ENCODE results near the gene MSANTD2.

MSANTD2 gene

DNA sequence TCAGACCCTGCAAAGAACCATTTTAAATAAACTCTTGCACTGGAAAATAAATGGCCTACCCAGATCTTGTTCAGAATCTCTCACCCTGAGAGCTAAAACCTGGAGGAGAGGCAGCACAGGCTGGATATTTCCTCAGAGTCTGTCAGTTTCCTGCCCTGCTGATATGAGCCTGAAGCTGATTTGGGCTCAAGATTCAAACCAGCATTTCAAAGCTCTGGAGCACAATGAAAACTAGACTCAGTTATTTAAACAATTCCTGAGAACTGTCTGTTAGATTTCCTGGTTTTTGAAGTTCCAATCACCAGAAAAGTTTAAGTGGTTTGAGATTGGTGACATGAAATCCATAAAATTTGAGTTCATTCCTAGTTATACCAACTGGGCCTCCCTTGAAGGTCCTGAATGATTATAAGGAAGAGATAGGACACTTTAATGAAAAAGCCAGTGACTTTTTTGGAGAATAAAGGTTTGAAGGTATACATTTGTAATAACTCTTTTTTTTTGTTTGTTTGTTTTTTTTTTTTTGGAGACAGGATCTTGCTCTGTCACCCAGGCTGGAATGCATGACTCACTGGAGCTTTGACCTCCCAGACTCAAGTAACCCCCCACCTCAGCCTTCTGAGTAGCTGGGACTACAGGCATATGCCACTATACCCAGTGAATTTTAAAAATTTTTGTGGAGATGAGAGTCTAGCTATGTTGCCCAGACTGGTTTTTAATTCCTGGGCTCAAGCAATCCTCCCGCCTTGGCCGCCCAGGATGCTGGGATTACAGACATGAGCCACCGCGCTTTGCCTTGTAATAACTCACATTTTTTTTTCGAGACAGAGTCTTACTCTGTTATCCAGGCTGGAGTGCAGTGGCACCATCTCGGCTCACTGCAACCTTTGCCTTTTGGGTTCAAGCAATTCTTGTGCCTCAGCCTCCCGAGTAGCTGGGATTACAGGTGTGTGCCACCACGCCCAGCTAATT is 30.1 kb downstream of the MSANTD2 start:
- TF ChIP-seq, protein P1, sequence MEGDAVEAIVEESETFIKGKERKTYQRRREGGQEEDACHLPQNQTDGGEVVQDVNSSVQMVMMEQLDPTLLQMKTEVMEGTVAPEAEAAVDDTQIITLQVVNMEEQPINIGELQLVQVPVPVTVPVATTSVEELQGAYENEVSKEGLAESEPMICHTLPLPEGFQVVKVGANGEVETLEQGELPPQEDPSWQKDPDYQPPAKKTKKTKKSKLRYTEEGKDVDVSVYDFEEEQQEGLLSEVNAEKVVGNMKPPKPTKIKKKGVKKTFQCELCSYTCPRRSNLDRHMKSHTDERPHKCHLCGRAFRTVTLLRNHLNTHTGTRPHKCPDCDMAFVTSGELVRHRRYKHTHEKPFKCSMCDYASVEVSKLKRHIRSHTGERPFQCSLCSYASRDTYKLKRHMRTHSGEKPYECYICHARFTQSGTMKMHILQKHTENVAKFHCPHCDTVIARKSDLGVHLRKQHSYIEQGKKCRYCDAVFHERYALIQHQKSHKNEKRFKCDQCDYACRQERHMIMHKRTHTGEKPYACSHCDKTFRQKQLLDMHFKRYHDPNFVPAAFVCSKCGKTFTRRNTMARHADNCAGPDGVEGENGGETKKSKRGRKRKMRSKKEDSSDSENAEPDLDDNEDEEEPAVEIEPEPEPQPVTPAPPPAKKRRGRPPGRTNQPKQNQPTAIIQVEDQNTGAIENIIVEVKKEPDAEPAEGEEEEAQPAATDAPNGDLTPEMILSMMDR (conservative IDR thresholded peaks at IDR 0.05): no peak
- no peak overlapping the region for H3K27ac ChIP-seq

DNA sequence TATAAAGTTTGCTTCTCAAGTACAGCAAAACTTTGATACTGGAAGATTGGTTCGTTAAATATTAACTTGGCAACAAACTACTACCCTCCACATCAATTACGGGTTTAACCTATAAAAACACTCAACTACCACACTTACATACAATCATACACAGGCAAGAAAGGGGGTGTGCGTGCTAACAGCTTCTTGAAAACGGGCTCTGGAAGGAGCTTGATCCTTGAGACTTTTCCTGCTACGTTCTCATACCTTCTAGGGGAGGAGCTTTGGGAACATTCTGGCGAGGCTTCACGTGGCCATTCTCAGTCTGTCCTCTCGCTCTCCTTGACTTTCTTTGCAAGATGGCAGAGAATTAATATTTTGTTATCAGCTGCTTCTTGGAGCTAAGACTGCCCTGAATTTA is 31.3 kb downstream of the MSANTD2 start:
- TF ChIP-seq, protein P1 (conservative IDR thresholded peaks at IDR 0.05): no peak
- no peak overlapping the region for H3K27ac ChIP-seq

DNA sequence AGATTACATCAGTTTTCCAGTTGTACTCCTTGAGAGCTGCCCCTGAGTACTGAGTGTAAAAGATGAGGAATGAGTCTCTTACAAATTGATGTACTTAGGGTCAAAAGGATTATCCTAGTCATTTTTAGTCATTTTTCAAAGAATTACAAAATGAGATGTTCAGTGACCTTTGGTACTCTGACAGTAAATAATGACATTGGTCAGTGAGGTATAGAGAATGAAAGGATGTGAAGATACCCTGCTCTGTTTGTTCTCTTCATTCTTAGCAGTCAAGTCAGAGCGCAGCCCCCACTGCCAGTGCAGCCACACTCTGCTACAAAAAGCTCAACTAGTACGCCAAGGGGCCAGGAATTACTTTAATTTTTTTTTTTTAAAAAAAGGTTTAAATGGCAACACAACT is 34.0 kb downstream of the MSANTD2 start:
- TF ChIP-seq, protein P1 (conservative IDR thresholded peaks at IDR 0.05): no peak
- no peak overlapping the region for H3K27ac ChIP-seq

DNA sequence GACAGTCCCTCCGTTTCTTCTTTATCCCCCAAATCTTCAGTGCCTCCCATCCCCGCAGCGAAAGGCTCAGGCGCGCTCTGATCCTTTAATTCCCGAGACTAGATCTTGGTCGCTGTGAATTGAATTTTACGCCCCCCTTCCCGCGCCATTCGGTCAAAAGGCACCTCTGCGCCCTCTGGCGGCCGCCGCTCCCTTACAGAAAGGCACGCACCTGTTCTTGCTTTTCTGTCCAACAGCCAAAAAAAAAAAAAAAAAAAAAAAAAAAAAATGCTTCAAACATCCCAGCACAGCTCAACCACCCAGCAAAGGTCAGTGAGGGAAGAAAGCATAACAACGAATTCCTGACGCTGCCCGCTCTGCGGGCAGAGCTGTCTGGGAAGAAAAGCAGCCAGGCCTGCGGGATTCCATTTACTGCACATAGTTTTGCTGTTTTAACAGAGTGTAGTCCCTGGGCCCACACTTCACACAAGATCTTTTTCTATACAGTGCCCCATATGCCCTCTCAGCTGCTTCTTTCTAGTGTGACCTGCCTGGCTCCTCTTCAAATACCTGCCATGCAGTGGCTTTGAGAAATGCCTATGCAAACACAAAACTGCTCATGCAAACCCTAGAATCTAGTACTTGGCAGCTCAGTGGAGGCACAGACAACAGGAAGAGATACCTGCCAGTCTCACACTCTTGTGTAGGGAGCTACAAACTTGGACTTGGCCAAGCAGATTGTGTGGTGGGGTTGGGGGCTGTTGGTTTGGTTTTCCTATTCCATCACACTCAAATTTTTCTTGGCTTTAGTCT is 36.9 kb downstream of the MSANTD2 start:
- TF ChIP-seq, protein P1 (conservative IDR thresholded peaks at IDR 0.05): peak; percentile 94
- peak overlapping the region; percentile 81 for H3K27ac ChIP-seq

DNA sequence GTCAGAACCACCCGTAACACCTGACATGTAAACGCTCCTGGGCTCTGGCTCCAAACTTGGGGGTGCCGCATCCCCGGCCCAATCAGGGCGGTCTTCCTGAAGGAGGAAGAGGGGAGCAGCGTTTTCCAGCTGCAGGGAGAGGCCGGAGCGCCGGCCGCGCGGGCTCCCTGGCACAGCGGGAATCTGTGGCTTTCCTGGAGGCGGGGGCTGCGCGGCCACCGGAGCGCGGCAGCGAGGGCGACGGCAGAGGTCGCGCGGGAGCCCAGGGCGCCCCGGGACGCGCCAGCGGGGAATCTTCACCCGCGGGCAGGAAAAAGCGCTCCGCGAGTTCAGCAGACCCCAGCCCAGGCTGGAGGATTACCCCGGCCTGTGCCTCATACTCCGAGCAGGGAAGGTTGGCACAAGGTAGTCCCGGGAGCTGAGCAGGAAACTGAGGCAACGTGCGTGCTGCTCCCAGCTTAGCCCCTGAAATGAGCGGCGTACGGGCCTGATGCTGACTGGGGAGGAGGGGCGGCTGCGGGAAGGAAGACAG is 37.5 kb downstream of the MSANTD2 start:
- TF ChIP-seq, protein P1 (conservative IDR thresholded peaks at IDR 0.05): no peak

DNA sequence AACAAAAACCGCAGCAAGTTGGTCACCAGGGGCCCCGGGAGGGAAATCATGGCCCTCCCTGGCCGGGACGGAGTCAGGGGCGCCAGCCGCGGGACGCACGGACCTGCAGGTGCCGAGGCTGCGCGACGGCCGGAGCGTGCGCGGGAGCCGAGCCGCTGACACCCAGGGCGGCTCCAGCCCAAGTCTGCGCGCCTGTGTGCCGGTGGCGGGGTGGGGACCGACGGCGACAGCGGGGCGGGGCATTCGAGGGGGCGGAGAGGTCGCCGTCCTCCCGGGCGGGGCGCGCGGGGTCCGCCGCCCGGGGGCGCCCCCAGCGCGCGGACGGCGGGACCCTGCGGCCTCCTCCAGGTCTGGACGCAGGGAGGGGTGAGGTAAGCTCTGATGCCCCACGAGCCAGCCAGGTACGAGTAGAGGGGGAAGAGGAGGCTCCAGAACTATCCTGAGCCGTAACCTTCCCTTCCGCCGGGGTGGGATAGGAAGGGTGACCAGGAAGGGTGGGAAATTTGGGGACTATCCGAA is 38.0 kb downstream of the MSANTD2 start, which contains the start of gene ESAM:
Gene ESAM, minus strand, starts transcription at position 186 of the 519 bp plus-strand sequence. Its CDS starts 136 bp downstream, at position 50.
- TF ChIP-seq, protein P1 (conservative IDR thresholded peaks at IDR 0.05): no peak
- H3K27ac ChIP-seq: peak within 1 kb of the TSS; percentile 81

More for the DNA sequence above, 37.5 kb downstream of the MSANTD2 start:
- H3K27ac ChIP-seq: peak overlapping the region; percentile 81

Data from VCaP (cell line).